GM12875 (cell line): Measurements from ENCODE around the gene TMEM222.

Experiments
- H3K4me3 ChIP-seq: one replicate; pipeline ENCODE4 v1.5.1; 2011; ENCODE audit warnings: low read depth, low read length, control low read depth
- CTCF ChIP-seq: IDR thresholded peaks from 2 replicates; pipeline ENCODE4 v1.5.1; 2011; ENCODE audit warnings: low read depth, mild to moderate bottlenecking, control low read depth, inconsistent platforms, low read length, moderate library complexity, borderline replicate concordance; ENCODE audit not compliant: insufficient read depth

Gene TMEM222

DNA sequence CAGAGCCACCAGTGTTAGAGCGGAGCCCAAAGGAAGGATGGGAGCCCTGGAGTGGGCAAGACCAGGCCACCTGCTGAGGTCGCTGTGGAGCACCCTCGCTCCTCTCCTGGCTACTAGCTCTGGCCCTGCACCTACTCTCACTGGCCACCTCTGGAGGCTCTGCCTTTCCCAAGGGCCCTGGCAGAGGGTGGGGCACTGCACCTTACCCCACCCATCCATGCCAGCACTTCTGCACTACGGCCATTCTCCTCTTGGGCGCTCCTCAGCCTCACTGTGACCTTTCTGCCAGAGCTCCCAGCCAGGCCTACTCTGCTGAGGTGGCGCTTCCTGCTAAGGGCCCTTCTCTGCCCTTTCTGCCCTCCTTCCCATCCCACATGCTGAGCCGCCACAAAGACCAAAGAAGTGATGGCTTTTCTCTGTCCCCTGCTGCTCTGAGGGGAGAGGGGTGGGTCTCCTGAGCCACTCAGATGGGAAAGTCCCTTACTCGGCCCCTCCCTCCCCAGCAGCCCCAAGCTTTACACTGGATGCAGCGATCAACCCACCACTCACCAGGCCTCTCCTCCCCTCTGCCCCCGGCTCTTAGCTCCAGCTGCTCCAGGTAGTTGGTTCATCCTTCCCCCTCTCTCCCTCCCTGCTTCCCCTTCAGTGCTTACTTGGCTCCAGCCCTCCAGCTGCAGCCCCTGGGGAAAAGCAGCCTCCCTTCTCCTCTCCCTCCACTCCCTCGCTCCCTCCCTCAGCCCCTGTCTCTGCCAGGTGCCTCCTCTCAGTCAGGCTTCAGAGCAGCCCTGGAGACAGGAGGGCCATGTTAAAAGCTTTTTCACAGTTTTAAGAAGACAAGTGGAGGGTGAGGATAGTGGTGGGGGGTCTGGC, 14.8 kb upstream of the TMEM222 start:
- 0 out of 2 replicates have a peak, but pooled peaks have one; percentile 13 for TF ChIP-seq CTCF
- H3K4me3 ChIP-seq: no peak overlapping the region

DNA sequence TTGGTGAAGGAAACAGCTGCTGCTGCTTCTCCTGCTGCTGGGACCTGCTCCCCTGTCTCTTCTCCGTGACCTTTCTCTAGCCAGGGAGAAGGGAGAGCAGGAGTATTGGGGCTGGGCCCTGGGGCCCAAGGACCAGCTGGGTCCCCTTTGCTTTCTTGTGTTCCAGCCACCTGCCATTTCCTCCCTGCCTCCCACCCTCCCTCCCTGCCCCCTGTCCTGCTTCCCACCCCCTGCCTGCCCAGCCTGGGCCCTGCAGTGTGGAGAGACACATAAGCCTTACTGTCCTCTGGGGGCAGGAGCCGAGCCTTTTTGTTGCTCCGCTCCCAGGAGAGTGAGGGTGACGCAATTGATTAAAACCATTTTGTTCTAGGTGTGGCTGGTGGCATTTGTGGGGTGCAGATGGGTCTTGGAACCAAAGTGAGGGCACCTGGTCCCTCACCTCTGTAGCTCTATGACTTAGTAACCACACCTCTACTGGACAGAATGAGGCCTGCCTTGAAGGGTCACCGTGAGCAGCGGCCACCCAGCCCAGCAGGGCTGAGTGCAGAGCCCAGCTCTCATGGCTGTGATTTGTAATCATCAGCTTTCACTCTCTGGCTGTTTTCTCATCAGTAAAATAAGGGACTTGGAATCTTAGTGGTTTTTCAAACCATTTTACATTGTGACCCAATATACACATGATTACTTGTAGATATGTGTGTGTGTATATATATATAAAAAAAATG, 13.9 kb upstream of the TMEM222 start:
- no peak overlapping the region for H3K4me3 ChIP-seq
- TF ChIP-seq CTCF: no peak

GRCh38 chr1:27314169-27314568, 7.8 kb upstream of the TMEM222 start:
- no peak overlapping the region for H3K4me3 ChIP-seq
- TF ChIP-seq CTCF: no peak

GRCh38 chr1:27314737-27315136, 7.2 kb upstream of the TMEM222 start:
- TF ChIP-seq CTCF: no peak
- H3K4me3 ChIP-seq: no peak overlapping the region

- H3K4me3 ChIP-seq: no peak overlapping the region
- no peak for TF ChIP-seq CTCF
Measured at GRCh38 chr1:27316860-27317259, 5.1 kb upstream of the TMEM222 start.

- TF ChIP-seq CTCF: no peak
- H3K4me3 ChIP-seq: no peak overlapping the region
Measured at GRCh38 chr1:27318136-27318535, 3.8 kb upstream of the TMEM222 start.
